Kasumi-1 (cell line): ENCODE measurements around the gene SCN11A.
"Not testable (repeated sequence)": the region's sequence is repeated elsewhere in the genome, so short reads cannot be mapped to it uniquely, and the experiment has no call there.

Source experiments
- DNase-seq, 2 experiments: peaks; one replicate each; lab custom pipeline; 2025; lab: John Stamatoyannopoulos, UW

Gene SCN11A

GRCh38 chr3:39065197-39065596 is 13.5 kb upstream of the SCN11A start:
- DNase-seq: peak; percentile 93 to 96

- DNase-seq: no peak
Measured at GRCh38 chr3:39064646-39065045, 12.9 kb upstream of the SCN11A start.

DNA sequence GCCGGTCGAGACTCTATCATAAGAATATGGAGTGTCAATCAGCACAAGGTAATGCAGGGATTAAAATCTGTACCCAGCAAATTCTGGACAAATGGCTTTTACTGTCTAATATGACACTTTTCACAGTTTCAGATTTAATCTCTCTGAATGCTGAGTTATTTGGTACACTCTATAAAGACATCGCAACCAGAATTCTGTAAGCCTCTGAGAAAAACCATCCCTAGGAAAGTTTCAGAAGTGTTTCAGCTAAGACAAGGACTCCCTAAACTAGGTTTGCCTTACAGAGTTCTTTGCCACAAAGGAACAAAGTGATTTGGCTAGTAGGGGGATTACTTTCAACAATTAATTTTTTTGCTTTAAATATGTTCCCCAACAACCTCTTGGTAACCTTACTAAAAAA is 11.4 kb upstream of the SCN11A start:
- DNase-seq: no peak

DNA sequence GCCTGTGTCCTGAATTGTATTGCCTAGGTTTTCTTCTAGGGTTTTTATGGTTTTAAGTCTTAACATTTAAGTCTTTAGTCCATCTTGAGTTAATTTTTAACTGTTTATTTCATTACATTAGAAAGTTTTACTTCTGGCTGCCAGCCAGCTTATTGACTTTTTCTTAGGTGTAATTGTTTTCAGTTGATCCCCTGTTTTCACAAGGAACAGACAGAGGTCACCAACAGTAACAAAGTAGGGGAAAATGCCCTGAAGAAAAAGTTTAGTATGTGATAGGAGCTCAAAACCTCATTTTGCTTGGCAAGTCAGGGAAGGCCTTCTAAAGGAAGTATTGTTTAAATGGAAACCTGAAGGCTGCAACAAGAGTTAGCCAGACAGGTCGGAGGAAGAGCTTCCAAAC is 10.4 kb upstream of the SCN11A start:
- no peak for DNase-seq

DNA sequence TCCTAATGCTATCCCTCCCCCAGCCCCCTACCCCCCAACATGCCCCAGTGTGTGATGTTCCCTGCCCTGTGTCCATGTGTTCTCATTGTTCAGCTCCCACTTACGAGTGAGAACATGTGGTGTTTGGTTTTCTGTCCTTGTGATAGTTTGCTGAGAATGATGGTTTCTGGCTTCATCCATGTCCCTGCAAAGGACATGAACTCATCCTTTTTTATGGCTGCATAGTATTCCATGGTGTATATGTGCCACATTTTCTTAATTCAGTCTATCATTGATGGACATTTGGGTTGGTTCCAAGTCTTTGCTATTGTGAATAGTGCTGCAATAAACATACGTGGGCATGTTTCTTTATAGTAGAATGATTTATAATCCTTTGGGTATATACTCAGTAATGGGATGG is 9.5 kb upstream of the SCN11A start:
- not testable (repeated sequence) for DNase-seq

DNA sequence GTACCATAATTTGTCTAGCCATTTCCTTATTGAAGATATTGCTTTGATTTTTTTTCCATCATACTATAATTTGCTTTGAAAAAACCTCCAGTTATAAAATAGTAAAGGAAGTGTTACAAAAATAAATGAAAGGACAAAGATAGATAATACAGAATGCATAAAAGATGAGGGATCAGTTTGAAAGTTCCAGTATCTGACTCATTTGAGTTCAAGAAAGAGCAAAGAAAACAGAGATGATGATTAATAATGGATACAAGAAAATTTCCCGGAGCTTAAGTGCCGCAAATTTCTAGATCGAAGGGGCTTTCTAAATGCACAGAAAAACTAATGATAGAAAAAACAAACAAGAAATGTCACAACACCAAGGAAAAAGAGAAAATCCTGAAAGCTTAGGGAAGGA is 4.4 kb upstream of the SCN11A start:
- DNase-seq: no peak

- DNase-seq: no peak
Measured at GRCh38 chr3:39053696-39054095, 2.0 kb upstream of the SCN11A start.

DNA sequence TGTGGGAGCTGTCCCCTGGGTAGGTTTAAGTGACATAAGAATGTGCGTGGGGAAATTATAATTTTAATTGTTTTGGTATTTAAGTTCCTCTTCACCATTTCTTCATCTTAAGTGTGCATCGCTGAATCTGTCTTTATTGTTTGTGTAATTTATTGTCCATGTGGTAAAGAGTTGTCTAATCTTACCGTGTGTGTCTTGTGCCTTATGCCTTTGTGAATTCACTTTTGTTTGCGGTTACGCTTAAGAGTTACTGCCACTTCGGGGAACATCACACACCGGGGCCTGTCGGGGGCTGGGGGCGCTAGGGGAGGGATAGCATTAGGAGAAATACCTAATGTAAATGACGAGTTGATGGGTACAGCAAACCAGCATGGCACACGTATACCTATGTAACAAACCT is 839 bp upstream of the SCN11A start:
- DNase-seq: no peak

DNA sequence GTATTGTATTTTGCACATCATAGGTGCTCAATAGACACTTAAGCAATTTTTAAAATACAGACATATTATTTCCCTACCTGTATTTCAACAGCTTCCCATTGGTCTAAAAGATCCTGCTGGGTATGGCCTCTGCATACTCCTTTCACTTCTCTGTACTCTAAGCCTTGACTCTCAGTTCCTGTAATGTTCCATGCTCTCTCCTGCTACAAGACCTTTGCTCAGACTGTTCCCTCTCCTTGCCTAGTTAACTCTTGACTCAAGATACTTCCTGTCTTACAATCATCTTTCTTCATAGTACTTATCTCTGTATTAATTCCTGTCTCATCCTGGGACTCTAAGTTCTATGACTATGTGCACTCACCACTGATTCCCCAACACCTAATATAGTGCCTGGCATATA is 1.7 kb downstream of the SCN11A start:
- no peak for DNase-seq

GRCh38 chr3:39038165-39038564 is 13.6 kb downstream of the SCN11A start:
- DNase-seq: no peak

DNA sequence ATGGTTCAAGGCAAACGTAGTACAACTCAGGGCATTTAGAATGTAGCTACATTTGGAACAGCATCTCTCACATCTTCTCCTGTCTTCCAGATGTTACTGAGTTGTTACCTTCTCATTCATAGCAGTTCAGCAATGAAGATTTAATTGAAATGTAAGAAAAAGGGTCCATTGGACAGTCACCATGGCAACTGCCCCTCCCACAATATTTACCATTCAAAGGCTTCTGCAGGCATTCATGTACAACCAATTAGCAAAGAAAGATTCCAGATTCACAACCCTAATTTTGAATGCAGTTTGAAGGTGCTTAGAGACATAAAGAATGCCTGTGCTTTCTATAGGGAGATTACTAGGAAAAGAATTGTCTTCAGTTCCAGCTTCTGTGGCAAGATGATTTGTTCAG is 22.2 kb downstream of the SCN11A start:
- DNase-seq: no peak

GRCh38 chr3:39028546-39028945 is 23.2 kb downstream of the SCN11A start:
- no peak for DNase-seq

DNA sequence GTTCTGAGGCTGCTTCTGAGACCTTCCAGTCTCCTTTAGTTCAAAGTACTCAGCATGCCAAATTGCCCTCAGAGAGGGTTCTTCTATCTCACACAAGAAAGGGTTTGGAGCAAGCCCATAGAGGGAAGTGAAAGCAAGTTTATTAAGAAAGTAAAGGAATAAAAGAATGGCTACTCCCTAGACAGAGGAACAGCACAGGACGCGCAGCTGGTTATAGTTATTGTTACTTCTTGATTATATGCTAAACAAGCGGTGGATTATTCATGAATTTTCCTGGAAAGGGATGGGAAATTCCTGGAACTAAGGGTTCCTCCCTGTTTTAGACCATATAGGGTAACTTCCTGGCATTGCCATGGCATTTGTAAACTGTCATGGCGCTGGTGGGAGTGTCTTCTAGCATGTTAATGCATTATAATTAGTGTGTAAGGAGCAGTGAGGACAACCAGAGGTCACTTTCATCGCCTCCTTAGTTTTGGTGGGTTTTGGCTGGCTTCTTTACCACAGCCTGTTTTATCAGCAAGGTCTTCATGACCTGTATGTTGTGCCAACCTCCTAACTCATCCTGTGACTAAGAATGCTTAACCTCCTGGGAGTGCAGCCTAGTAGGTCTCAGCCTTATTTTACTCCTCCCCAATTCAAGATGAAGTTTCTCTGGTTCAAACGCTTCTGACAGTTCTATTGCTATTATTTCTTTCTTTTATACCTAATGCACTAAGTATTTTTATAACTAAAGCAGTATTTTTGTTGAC is 26.3 kb downstream of the SCN11A start:
- no peak for DNase-seq

GRCh38 chr3:39024497-39024896 is 27.2 kb downstream of the SCN11A start:
- no peak for DNase-seq

GRCh38 chr3:39022286-39022630 is 29.5 kb downstream of the SCN11A start:
- DNase-seq: no peak

- no peak for DNase-seq
Measured at GRCh38 chr3:39021465-39022285, 30.1 kb downstream of the SCN11A start.

DNA sequence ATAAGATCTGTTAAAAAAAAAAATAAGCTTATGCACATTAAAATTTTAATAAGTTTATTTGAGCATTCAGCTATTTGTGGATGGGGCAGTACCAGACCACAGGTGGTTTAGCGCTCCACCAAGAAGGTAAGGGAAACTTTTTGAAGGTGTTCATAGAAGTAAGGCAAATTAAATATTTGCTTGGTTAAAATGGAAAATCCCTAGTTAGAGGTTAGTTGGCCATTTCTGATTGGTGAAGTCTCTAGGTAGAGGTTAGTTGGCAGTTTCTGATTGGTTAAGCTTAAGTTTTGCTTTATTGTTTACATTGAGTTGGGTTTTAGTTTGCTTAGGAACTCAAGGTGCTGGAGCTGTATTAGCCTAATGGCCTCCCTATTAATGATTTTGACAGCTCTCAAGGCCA is 30.7 kb downstream of the SCN11A start:
- no peak for DNase-seq

GRCh38 chr3:39019299-39019698 is 32.4 kb downstream of the SCN11A start:
- no peak for DNase-seq

GRCh38 chr3:39015418-39015817 is 36.3 kb downstream of the SCN11A start:
- DNase-seq: no peak

DNA sequence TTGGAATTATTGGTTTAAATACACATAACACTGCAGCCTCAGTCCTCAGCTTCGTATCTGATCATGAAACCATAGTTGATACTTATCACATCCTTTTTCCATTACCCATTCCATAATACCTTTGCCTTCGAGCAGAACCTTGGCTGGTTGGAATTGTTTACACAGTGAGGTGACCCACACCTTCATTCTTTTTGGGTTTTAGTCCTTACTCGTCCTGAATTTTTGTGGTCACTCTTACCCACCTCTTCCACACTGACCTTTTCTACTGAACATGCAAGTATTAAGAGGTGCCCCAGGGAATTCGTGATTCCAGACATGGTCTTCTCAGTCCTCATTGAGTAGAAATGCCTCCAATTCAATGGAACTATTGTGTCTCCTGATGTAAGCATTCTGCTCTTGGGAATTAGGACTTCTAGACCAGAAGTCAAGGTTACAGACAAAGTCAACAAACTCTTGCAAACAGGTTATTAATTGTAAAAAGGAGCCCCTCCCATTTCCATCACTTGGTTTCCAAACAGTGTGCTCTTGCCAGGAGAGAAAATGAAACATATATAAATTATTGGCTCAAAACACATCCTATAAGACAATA is 37.7 kb downstream of the SCN11A start:
- DNase-seq: no peak

DNA sequence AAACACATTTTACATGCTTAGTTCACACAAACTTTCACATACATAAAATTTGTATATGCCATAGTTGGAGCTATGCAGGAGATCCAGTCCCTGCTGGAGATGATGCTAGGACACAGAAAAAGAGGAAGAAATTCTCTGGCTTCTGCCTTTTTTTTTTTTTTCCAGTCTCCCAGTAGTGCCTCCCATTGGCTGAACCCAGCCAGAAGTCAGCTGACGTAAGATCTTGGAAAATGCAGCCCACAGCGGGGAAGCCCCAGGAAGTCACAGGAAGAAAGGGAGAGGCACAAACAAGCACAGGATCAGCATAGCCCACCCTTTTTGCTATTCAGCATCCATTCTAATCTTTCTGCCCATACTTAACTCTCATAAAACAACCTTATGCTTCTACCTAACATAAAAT is 38.5 kb downstream of the SCN11A start:
- DNase-seq: no peak

- DNase-seq: no peak
Measured at GRCh38 chr3:39011191-39011736, 40.5 kb downstream of the SCN11A start.

- no peak for DNase-seq
Measured at GRCh38 chr3:39005295-39005694, 46.4 kb downstream of the SCN11A start.
